Activated T-helper 2 cell treated with anti-CD3 and anti-CD28 coated beads, Interferon-gamma antibody, Interleukin-2, Interleukin-4, amounts not matched to agents 10 μg/mL and 5 μg/mL and 100 μg/mL, durations not matched to agents 14 hours and 24 hours and 36 hours (primary cell): ENCODE data around the gene FGF1. TPM values are rescaled to one million over a fixed set of nuclear protein-coding genes. Genes with fewer than 3 reads are reported as not detected.

Source experiments
- DNase-seq: peaks from one replicate; pipeline ENCODE4 v3.0.0; 2021; ENCODE audit warnings: low spot score
- H3K27ac Mint-ChIP-seq: one replicate; pipeline ENCODE4 v1.8.0; 2021; ENCODE audit warnings: mixed read lengths
- H3K27me3 Mint-ChIP-seq: one replicate; pipeline ENCODE4 v1.8.0; 2021; ENCODE audit warnings: low read depth, mixed read lengths
- H3K36me3 Mint-ChIP-seq: one replicate; pipeline ENCODE4 v1.8.0; 2021; ENCODE audit warnings: low read depth, mixed read lengths
- H3K4me1 Mint-ChIP-seq: one replicate; pipeline ENCODE4 v1.8.0; 2021; ENCODE audit warnings: low read depth, mixed read lengths
- H3K4me3 Mint-ChIP-seq: one replicate; pipeline ENCODE4 v1.8.0; 2021; ENCODE audit warnings: low read depth, mild to moderate bottlenecking, moderate library complexity, mixed read lengths
- H3K9me3 Mint-ChIP-seq: one replicate; pipeline ENCODE4 v1.8.0; 2021; ENCODE audit warnings: mixed read lengths
- intact Hi-C: fragments of 100-400 bp; cut with micrococcal nuclease; formaldehyde crosslinking; loops from one replicate; pipeline ENCODE4 v1.15.1; 2023
- total RNA-seq: library from RNA; stranded (reverse); gene quantifications from 2 replicates; pipeline ENCODE4 v1.2.3, GENCODE V29; 2022

FGF1 gene
- total RNA-seq, 1 donor from 2014 or later: not detected

- H3K27ac Mint-ChIP-seq: no peak overlapping the region
- no peaks in the 10 kb centered on the region for H3K9me3 Mint-ChIP-seq
- peaks cover 14% of the 10 kb centered on the region for H3K27me3 Mint-ChIP-seq
- intact Hi-C loops: loop anchor here (10.0 kb wide), 1 partner anchor 549 kb away; no protein-coding TSS in a partner anchor
- no peaks in the 10 kb centered on the region for H3K36me3 Mint-ChIP-seq
- H3K4me1 Mint-ChIP-seq: no peaks in the 10 kb centered on the region
- H3K4me3 Mint-ChIP-seq: no peak overlapping the region
- no peak for DNase-seq
These were observed 141.7 kb downstream of the FGF1 start for GRCh38 chr5:142544071-142544753.

- intact Hi-C loops: loop anchor here (10.0 kb wide), 1 partner anchor 548 kb away; no protein-coding TSS in a partner anchor
- Mint-ChIP-seq H3K4me1 (no peaks in the 10 kb centered on the region), H3K4me3 (no peak overlapping the region), H3K27me3 (peaks cover 9% of the 10 kb centered on the region), H3K9me3 (no peaks in the 10 kb centered on the region), H3K27ac (no peak overlapping the region), H3K36me3 (no peaks in the 10 kb centered on the region)
- no peak for DNase-seq
These were observed 143.0 kb downstream of the FGF1 start for GRCh38 chr5:142542906-142543305.

Other genes starting within 250 kb of the FGF1 start
- 13.6 and 15.1 TPM in 2 replicates for gene ARHGAP26, start 84.3 kb upstream of the FGF1 start, total RNA-seq